ENCODE measurements around the gene CAV2.

The CAV2 gene

GRCh38 chr7:116494472-116494871 is 5.1 kb upstream of the CAV2 start:
- DNase-seq (ENCODE audit: low read depth, low spot score): no peak
- no peaks in the 10 kb centered on the region for H3K9me3 ChIP-seq (ENCODE audit: control insufficient read depth, insufficient read depth, low read length)
- H3K36me3 ChIP-seq (ENCODE audit: control insufficient read depth, insufficient read depth, low read length): no peaks in the 10 kb centered on the region
- no peaks in the 10 kb centered on the region for H3K27me3 ChIP-seq (ENCODE audit: control insufficient read depth, insufficient read depth, low read length)
- no peak overlapping the region for H3K27ac ChIP-seq (ENCODE audit: low read length)
- WGBS (ENCODE audit: insufficient coverage, insufficient read length): no CpG with 5 or more reads among the region's 2 CpGs
- no peak overlapping the region for H3K4me3 ChIP-seq (ENCODE audit: low read length)
- no peaks in the 10 kb centered on the region for H3K4me1 ChIP-seq (ENCODE audit: control insufficient read depth, insufficient read depth, low read length)

- no peak for DNase-seq (ENCODE audit: low read depth, low spot score)
- Histone ChIP-seq H3K27me3 (ENCODE audit: control insufficient read depth, insufficient read depth, low read length) (no peaks in the 10 kb centered on the region; the same call in 1 of the 2 replicates), H3K9me3 (ENCODE audit: control insufficient read depth, insufficient read depth, low read length) (no peaks in the 10 kb centered on the region), H3K27ac (ENCODE audit: low read length) (no peak overlapping the region), H3K4me3 (ENCODE audit: low read length) (no peak overlapping the region), H3K4me1 (ENCODE audit: control insufficient read depth, insufficient read depth, low read length) (peaks cover 2% of the 10 kb centered on the region), H3K36me3 (ENCODE audit: control insufficient read depth, insufficient read depth, low read length) (no peaks in the 10 kb centered on the region)
- WGBS (ENCODE audit: insufficient coverage, insufficient read length): no CpG with 5 or more reads among the region's 1 CpG
Observed at GRCh38 chr7:116495736-116496135, 3.8 kb upstream of the CAV2 start.

- no peaks in the 10 kb centered on the region; the same call in 1 of the 2 replicates for H3K27me3 ChIP-seq (ENCODE audit: control insufficient read depth, insufficient read depth, low read length)
- no peak overlapping the region for H3K27ac ChIP-seq (ENCODE audit: low read length)
- no peak for DNase-seq (ENCODE audit: low read depth, low spot score)
- no peak overlapping the region for H3K4me3 ChIP-seq (ENCODE audit: low read length)
- no CpG with 5 or more reads among the region's 6 CpGs for WGBS (ENCODE audit: insufficient coverage, insufficient read length)
- H3K4me1 ChIP-seq (ENCODE audit: control insufficient read depth, insufficient read depth, low read length): peaks cover 3% of the 10 kb centered on the region
- H3K9me3 ChIP-seq (ENCODE audit: control insufficient read depth, insufficient read depth, low read length): no peaks in the 10 kb centered on the region
- no peaks in the 10 kb centered on the region for H3K36me3 ChIP-seq (ENCODE audit: control insufficient read depth, insufficient read depth, low read length)
Observed at GRCh38 chr7:116496653-116497052, 2.9 kb upstream of the CAV2 start.

- DNase-seq (ENCODE audit: low read depth, low spot score): no peak
- H3K9me3 ChIP-seq (ENCODE audit: control insufficient read depth, insufficient read depth, low read length): no peaks in the 10 kb centered on the region
- peaks cover 3% of the 10 kb centered on the region for H3K4me1 ChIP-seq (ENCODE audit: control insufficient read depth, insufficient read depth, low read length)
- no peaks in the 10 kb centered on the region for H3K36me3 ChIP-seq (ENCODE audit: control insufficient read depth, insufficient read depth, low read length)
- WGBS (ENCODE audit: insufficient coverage, insufficient read length): no CpG with 5 or more reads among the region's 1 CpG
- H3K4me3 ChIP-seq (ENCODE audit: low read length): no peak overlapping the region
- H3K27me3 ChIP-seq (ENCODE audit: control insufficient read depth, insufficient read depth, low read length): no peaks in the 10 kb centered on the region; the same call in 1 of the 2 replicates
- H3K27ac ChIP-seq (ENCODE audit: low read length): no peak overlapping the region
Observed at GRCh38 chr7:116497708-116498107, 1.8 kb upstream of the CAV2 start.

- Histone ChIP-seq H3K4me3 (ENCODE audit: low read length) (peak overlapping the region; percentile 70; the same call in 1 of the 2 replicates), H3K27ac (ENCODE audit: low read length) (no peak overlapping the region), H3K4me1 (ENCODE audit: control insufficient read depth, insufficient read depth, low read length) (peaks cover 3% of the 10 kb centered on the region), H3K9me3 (ENCODE audit: control insufficient read depth, insufficient read depth, low read length) (no peaks in the 10 kb centered on the region), H3K27me3 (ENCODE audit: control insufficient read depth, insufficient read depth, low read length) (no peaks in the 10 kb centered on the region; the same call in 1 of the 2 replicates), H3K36me3 (ENCODE audit: control insufficient read depth, insufficient read depth, low read length) (no peaks in the 10 kb centered on the region)
- DNase-seq (ENCODE audit: low read depth, low spot score): no peak
- WGBS (ENCODE audit: insufficient coverage, insufficient read length): no CpG with 5 or more reads among the region's 36 CpGs
Observed at GRCh38 chr7:116500078-116500853, 728 bp downstream of the CAV2 start.

- WGBS (ENCODE audit: insufficient coverage, insufficient read length): no CpG with 5 or more reads among the region's 5 CpGs
- DNase-seq (ENCODE audit: low read depth, low spot score): no peak
- no peaks in the 10 kb centered on the region for H3K9me3 ChIP-seq (ENCODE audit: control insufficient read depth, insufficient read depth, low read length)
- peaks cover 3% of the 10 kb centered on the region for H3K4me1 ChIP-seq (ENCODE audit: control insufficient read depth, insufficient read depth, low read length)
- no peaks in the 10 kb centered on the region for H3K36me3 ChIP-seq (ENCODE audit: control insufficient read depth, insufficient read depth, low read length)
- no peak overlapping the region for H3K4me3 ChIP-seq (ENCODE audit: low read length)
- no peaks in the 10 kb centered on the region; the same call in 1 of the 2 replicates for H3K27me3 ChIP-seq (ENCODE audit: control insufficient read depth, insufficient read depth, low read length)
- no peak overlapping the region for H3K27ac ChIP-seq (ENCODE audit: low read length)
Observed at GRCh38 chr7:116501425-116502167, 2.1 kb downstream of the CAV2 start.

GRCh38 chr7:116502201-116503096 is 2.9 kb downstream of the CAV2 start:
- no peak overlapping the region for H3K27ac ChIP-seq (ENCODE audit: low read length)
- no CpG with 5 or more reads among the region's 2 CpGs for WGBS (ENCODE audit: insufficient coverage, insufficient read length)
- DNase-seq (ENCODE audit: low read depth, low spot score): no peak
- no peaks in the 10 kb centered on the region for H3K9me3 ChIP-seq (ENCODE audit: control insufficient read depth, insufficient read depth, low read length)
- H3K4me1 ChIP-seq (ENCODE audit: control insufficient read depth, insufficient read depth, low read length): peaks cover 3% of the 10 kb centered on the region
- H3K27me3 ChIP-seq (ENCODE audit: control insufficient read depth, insufficient read depth, low read length): no peaks in the 10 kb centered on the region; the same call in 1 of the 2 replicates
- no peaks in the 10 kb centered on the region for H3K36me3 ChIP-seq (ENCODE audit: control insufficient read depth, insufficient read depth, low read length)
- no peak overlapping the region for H3K4me3 ChIP-seq (ENCODE audit: low read length)

- no peaks in the 10 kb centered on the region for H3K9me3 ChIP-seq (ENCODE audit: control insufficient read depth, insufficient read depth, low read length)
- DNase-seq (ENCODE audit: low read depth, low spot score): no peak
- no peaks in the 10 kb centered on the region; the same call in 1 of the 2 replicates for H3K27me3 ChIP-seq (ENCODE audit: control insufficient read depth, insufficient read depth, low read length)
- H3K27ac ChIP-seq (ENCODE audit: low read length): no peak overlapping the region
- H3K36me3 ChIP-seq (ENCODE audit: control insufficient read depth, insufficient read depth, low read length): no peaks in the 10 kb centered on the region
- H3K4me3 ChIP-seq (ENCODE audit: low read length): no peak overlapping the region
- peaks cover 3% of the 10 kb centered on the region for H3K4me1 ChIP-seq (ENCODE audit: control insufficient read depth, insufficient read depth, low read length)
Observed at GRCh38 chr7:116503835-116504234, 4.3 kb downstream of the CAV2 start.

- H3K9me3 ChIP-seq (ENCODE audit: control insufficient read depth, insufficient read depth, low read length): no peaks in the 10 kb centered on the region
- H3K4me1 ChIP-seq (ENCODE audit: control insufficient read depth, insufficient read depth, low read length): peaks cover 3% of the 10 kb centered on the region
- no peak for DNase-seq (ENCODE audit: low read depth, low spot score)
- no peaks in the 10 kb centered on the region; the same call in 1 of the 2 replicates for H3K27me3 ChIP-seq (ENCODE audit: control insufficient read depth, insufficient read depth, low read length)
- H3K36me3 ChIP-seq (ENCODE audit: control insufficient read depth, insufficient read depth, low read length): no peaks in the 10 kb centered on the region
- no peak overlapping the region for H3K27ac ChIP-seq (ENCODE audit: low read length)
- WGBS (ENCODE audit: insufficient coverage, insufficient read length): no CpG with 5 or more reads among the region's 2 CpGs
- no peak overlapping the region for H3K4me3 ChIP-seq (ENCODE audit: low read length)
Observed at GRCh38 chr7:116505278-116505677, 5.7 kb downstream of the CAV2 start.

- no peaks in the 10 kb centered on the region for H3K9me3 ChIP-seq (ENCODE audit: control insufficient read depth, insufficient read depth, low read length)
- H3K4me1 ChIP-seq (ENCODE audit: control insufficient read depth, insufficient read depth, low read length): peaks cover under 1% of the 10 kb centered on the region
- no peaks in the 10 kb centered on the region for H3K36me3 ChIP-seq (ENCODE audit: control insufficient read depth, insufficient read depth, low read length)
- no peak overlapping the region for H3K27ac ChIP-seq (ENCODE audit: low read length)
- H3K4me3 ChIP-seq (ENCODE audit: low read length): no peak overlapping the region
- no peak for DNase-seq (ENCODE audit: low read depth, low spot score)
- WGBS (ENCODE audit: insufficient coverage, insufficient read length): no CpG with 5 or more reads among the region's 3 CpGs
- H3K27me3 ChIP-seq (ENCODE audit: control insufficient read depth, insufficient read depth, low read length): no peaks in the 10 kb centered on the region
Observed at GRCh38 chr7:116505823-116506222, 6.3 kb downstream of the CAV2 start.
